Stimulated activated CD4-positive, alpha-beta T cell treated with anti-CD3 and anti-CD28 coated beads, Interleukin-1b, Interleukin-23, amount 100 ng/mL, for 4 hours (primary cell): ENCODE measurements around the gene OBP2B.
"Not testable (repeated sequence)": the region's sequence is repeated elsewhere in the genome, so short reads cannot be mapped to it uniquely, and the experiment has no call there.

Experiments used
- DNase-seq, 2 donors: peaks; one replicate each; pipeline ENCODE4 v3.0.0-alpha.2; 2020; ENCODE audit warnings: low read depth in 2 of 2

The OBP2B gene

DNA sequence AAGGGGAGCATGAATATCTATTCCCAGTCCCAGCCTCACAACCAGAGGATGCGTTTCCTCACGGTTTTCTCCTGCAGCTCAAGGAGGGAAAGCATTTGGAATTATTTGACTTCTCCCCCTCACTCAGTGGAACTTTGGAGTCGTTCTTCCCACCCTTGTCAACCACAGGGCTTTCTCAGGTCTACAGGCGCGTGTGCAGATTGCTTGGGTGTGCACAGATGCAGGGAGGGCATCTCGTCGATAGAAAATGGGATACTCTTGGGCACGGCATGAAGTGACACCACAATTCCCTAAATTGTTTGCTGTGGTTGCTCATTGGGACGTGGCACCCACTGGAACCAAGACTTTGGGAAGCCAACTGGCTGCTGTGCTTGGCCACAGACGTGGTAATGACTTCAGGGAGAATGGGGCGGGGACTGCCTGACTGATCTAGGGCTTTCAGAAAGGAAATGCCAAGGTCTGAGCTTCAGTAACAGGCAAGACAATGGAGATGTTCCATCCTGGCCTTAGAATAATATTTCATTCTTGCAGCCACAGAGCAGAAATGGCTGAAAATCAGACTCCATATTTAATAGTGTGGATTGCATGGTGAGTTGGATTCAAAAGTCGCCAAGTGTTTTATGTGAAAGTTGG is 12.2 kb upstream of the OBP2B start:
- no peak for DNase-seq

DNA sequence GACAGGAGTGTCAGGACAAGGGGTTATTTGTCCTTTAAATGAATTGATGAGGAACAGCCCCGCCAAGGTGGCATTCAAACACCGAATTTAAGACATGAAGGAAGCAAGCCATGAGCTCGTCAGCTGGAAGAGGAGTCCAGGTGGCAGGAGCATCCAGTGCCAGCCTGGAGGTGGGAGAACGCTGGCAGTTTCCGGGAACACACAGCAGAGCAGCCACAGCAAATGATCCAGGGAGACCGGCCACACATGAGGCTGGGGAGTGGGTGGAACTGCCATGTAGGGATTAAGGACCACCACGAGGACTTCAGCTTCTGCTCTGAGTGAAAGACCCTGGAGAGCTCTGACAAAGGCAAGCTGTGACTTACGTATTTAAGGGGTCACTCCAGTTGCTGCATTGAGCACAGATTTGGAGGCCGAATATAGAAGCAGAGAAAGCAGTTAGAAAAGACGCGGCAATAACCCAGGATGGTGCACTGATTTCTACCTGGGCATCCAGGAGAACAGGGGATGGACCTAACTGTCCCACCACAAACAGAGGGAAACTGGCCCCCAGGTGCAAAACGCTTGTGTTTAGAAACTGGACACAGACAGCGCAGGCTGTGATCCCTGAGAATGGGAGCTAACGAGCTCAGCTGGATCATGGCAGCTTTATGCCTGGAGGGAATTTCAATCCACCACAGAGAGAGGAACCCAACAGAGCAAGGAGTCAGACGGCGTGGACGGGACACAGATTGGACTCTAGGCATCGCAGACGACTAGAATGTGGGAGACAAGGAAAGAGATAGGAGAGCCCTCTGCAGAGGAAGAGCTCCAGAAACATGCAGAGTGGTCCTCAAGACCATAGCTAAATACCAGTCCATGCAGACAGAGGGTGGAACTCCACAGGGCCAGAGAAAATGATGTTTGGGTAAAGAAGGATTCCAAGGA is 9.3 kb upstream of the OBP2B start:
- not testable (repeated sequence) for DNase-seq

DNA sequence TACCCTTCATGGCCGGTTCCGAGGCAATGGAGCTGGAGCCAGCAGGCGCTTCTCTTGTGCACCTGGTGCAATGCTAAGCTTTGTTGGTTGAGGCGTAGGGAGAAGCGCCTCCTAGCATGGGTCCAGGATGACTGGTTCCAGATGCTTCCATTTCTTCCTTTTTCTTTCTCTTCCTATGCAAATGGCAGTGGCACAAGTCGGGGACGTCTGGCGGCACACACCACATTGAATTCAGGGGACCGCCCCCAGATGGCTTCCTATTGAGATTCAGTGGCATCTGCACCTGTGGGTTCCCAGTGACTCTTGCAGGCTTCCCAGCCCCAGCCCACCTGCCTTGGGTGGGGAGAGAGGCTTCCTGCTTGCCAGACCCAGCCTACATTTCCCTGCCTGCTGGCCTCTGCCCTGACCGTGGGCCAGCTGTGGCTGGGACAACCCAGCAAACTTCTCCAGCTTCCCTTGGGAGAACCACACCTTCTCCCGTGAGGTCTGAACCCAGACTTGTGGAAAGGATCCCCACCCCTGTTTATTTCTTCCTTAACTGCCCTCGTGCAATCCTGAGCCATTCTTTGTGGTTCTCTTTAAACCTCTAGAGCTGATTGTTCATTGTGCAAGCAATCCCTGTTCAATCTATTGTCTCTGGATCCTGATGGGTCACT is 8.4 kb upstream of the OBP2B start:
- DNase-seq = not testable (repeated sequence)

DNA sequence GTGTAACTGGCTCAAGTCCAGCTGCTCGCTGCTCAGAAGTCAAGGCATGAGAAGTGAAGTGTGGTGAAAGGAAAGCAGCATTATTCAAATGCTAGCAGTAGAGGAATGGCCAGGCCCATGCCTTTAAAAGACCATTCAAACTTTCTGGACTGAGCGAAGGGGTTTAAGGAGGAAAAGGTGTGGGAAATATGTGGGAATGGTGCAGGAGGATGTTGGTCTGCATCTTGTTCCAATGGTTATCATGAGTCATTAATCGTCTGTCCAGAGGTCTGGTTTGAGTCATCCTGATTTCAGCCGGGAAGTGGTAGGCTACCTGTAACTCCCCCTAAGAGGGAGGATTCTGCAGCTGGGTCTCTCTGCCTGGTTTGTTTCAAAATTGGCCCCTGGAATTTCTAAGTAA is 5.2 kb upstream of the OBP2B start:
- not testable (repeated sequence) for DNase-seq

DNA sequence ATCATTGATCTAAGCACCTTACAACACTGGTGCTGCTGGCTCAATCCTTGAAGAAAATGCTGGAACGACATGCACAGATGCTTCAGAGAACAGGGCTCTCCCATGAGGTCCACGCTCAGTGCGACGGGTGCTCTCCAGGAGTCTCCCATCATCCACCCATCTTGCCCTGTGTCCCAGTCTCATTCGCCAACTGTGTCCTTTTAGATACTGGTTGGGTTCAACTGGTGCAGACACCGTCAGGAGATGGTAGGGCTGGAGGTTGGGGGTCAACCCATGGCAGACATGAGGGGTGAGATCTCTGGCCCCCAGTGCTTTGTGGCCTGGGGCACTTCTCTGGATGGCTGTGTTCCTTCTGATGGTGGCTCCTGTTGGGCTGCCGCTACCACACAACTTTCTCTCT is 1.6 kb upstream of the OBP2B start:
- no peak for DNase-seq

DNA sequence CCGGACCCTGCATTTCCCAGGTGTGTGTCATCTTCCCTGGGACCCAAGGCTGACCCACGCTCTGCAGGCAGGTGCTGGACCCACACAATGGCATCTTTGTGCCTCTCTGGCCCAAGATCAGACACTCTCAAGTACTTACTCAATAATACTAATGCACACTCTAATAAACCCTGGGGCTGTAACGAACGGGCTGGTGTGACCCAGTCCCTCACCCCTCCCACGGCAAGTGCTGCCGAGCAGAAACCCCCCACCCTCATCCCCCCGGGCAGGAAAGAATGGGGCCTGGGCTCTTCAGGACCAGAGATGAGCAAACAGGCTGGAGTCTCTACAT is 1.1 kb upstream of the OBP2B start:
- DNase-seq = no peak

DNA sequence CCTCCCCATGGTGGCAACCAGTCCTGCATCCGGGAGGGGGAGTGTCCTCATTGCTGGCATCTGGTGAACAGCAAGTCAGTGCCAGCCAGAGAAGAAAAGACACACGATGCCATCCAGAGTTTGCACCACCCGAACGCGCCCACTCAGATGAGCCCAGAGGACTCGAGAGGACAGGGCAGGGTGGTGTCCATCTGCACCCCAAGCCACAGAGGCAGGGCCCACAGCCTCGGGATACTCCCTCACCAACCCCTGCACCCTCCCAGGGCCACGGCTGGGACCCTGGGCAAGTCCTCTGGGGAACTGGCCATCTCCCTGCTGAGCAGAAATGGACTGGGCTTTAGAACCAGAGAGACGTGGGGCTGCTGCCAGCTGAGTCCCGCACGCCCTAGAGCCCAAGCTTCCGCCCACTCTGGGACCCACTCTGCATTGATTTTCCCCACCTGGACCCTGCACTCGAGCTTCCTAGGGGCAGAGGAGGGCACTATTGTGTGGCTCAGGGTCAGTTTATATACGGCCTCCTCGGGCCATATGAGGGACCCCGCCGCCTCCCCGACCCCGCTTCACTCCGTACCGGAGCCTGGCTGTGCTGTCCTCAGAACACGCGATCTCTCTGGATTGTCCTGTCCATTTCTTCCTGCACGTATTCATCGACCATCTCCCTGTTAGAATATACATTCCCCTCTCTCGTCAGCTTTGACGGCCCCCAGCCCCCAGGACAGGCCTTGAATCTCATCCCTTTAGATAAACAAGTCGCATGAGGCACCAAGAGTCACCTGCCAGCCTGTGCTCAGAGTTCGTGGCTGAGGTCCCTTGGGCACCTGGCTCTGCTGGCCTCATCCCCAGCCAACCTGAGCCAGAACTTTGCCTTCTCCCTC is 514 bp upstream of the OBP2B start:
- not testable (repeated sequence) for DNase-seq

DNA sequence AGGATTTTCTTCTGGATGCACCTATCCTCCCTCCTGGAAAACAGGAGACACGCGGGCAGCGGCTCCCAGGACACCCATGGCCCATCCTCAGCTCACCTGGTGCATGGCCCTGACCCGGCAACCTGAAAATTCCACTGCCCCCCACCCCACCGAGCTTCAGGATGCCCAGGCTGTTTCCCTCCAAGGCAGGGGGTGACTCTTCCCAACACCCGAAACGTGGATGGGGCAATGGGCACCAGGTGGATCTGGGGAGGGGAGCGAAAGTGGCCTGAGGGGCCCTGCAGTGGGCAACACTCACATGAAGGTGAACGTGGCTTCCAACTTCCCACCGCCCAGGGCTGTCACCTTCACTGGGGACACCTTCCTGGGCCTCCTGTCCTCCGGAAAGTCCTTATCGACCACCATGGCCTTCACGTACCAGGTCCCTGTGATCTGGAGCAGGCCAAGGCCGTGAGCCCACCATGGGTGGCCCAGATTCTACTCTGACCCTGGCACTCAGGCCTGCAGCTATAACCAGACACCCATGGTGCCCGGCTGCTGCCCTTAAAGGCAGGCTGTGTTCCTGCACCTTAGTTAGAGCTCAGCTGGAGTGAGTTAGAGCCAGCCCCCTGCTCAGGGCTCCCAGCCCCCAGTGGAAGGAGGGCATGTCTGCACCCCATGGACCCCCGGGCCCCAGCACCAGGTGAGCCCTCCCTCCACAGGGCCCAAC is 725 bp downstream of the OBP2B start:
- DNase-seq = not testable (repeated sequence)

DNA sequence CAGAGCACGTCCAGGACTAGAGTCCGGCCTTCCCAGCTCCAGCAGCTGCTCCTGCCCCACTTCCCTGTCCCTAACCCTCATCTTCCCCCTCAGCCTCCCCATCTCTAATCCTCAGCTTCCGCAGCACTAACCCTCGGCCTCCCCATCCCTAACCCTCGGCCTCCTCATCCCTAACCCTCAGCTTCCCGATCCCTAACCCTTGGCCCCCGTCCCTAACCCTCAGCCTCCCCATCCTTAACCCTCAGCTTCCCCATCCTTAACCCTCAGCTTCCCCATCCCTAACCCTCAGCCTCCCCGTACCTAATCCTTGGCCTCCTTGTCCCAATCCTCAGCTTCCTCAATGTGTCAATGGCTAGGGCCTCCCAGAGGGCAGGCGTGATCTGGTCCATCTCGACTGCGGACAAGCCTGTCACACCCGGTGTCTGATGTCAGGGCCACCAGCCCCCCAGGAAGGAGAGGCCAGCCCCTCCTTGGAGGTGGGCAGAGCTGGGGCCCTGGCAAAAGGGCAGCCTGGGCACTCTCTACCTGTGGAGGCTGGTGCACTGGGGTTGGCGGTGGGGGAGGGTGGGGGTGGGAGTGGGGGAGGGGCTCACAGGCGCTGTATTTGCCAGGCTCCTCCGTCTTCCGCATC is 1.4 kb downstream of the OBP2B start:
- no peak for DNase-seq

DNA sequence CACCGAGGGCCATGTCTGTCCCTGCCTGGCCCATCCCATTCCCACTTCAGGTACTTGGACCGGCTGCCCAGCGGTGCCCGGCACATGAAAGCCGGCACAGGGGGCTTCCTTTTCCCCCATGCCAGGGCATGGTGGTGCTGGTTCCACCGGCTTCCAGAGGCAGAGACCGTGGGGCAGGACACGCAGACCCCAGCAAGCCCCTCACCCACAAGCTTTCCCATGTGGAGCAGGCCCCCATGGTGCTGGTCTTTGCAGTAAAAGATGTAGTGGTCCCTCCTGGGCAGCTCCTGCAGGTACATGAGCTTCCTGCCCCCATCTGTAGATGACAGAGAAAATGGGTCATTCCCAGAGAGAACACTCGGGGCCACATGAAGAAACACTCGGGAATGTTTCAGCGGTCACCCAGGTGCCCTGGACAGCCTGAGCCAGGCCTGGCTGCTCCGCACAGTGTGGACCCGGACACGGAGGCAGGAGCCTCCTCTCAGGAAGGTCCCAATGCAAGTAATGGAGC is 2.0 kb downstream of the OBP2B start:
- no peak for DNase-seq

DNA sequence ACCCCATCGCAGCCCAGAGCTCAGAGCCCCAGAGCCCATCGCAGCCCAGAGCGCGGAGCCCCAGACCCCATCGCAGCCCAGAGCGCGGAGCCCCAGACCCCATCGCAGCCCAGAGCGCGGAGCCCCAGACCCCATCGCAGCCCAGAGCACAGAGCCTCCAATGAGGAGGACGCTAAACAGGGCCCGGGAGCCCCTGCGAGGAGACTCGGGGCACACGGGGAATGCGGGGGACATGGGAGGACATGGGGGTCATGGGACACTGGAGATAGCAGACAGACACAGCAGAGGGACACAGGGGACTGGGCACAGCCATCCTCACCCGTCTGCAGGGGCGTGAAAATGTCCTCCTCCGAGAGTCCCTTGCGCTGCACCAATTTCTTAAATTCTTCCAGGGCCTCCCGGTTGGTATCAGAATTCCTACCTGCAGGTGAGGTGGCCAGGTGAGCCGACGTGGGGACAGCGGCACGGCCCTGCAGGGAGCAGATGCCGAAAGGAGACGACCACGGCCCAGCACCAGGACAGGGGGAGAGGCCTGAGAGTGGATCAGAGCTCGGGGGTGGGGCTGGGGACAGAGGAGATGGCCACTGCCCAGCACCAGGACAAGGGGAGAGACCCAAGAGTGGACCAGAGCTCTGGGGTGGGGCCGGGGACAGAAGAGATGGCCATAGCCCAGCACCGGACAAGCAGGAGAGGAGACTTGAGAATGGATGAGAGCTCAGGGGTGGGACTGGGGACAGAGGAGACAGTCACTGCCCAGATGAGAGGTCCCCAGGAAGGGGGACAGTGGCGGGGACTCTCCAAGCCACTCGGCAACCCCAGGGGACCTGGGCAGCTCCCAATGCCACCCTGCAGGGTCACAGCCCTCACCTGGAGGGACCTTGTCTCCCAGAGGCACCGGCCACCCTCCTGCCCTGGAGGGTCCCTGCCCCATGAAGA is 2.8 kb downstream of the OBP2B start:
- no peak for DNase-seq

DNA sequence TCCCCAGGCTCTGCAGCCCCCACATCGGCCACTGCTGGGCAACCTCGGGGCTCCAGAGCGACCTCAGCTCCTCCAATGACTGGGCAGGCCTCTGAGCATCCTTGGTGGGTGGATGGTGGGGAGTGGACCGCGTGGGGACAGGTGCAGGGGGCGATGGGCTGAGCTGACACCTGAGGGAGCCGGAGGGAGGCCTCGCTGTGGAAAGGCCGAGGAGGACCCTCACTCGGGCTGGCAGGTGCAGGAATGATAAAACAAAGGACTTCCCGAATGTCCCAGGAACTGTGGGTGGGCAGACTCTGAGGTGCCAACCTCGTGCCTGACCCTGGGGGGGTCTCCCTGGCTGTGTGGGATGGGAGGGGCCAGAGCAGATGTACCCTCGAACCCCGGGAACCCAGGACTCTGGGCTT is 3.6 kb downstream of the OBP2B start:
- DNase-seq = not testable (repeated sequence)

DNA sequence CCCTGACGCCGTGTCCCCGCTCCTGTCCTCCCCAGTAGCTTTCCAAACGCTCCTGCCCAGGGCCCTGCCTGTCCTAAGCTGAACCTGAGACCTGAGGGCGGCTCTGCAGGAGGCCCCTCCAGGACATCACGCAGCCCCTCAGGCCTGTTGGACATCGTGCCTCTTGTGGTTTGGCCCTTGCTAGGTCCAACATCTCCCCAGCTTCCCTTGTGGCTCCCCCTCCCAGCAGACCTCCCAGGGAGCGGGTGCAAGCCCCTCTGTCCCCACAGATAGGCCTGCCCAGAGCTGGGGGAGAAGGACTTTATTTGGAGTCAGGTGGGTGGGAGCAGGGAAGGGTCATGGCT is 4.1 kb downstream of the OBP2B start:
- DNase-seq = no peak

DNA sequence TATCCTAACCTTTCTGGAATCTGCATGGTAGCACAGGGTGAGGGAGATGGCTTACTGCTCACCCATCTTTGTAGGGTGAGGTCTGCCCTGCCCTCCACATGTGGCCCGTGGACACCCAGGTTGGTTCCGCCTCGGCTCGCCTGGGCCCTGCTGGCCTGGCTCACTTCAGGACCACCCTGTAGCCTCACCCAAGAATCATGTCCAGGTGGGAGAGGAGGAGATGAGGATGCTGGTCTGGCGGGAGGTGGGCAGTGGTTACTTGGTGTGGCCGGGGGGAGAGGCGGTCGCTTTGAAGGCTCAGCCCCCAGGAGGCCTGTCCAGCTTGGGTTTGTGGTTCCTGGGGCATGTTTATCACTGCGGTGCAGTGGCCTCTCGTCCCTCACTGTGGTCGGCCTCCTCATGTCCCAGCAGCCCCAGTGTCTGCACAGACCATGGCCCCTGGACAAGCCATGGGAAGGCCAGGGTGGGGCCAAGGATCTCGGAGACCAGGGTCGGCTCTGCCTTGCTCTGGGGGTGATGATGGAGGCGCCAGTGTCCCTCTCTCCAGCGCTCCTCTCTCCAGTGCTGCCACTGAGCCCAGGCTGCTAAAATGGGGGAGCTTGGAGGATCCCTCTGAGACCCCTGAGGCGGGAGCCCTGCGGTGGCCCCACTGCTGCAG is 4.6 kb downstream of the OBP2B start:
- DNase-seq = no peak

DNA sequence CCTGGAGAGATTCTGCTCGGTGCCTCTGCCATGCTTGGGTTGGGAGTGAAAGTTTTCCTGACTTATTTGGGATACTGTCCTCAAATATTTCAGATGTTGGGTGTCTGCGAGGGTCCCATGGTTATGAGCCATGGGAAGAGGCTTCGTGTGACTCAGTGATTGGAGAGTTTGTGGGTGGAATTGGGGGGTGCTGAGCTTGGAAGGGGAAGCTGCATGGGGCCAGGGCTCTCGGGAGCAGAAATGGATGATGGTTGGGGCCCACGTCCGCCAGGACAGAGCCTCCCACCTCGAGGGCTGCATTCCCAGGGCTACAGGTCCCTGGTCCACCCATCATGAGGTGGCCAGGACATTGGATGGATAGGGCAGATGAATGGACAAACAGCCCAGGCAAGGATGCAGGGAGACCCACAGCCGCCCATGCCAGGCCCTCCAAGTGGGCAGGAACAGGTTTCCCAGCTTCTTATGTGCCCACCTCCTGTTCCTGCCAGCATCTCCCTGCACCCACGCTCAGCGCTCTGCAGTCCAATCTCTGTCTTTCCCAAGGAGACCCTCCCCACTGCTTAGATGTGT is 5.5 kb downstream of the OBP2B start:
- DNase-seq = no peak

DNA sequence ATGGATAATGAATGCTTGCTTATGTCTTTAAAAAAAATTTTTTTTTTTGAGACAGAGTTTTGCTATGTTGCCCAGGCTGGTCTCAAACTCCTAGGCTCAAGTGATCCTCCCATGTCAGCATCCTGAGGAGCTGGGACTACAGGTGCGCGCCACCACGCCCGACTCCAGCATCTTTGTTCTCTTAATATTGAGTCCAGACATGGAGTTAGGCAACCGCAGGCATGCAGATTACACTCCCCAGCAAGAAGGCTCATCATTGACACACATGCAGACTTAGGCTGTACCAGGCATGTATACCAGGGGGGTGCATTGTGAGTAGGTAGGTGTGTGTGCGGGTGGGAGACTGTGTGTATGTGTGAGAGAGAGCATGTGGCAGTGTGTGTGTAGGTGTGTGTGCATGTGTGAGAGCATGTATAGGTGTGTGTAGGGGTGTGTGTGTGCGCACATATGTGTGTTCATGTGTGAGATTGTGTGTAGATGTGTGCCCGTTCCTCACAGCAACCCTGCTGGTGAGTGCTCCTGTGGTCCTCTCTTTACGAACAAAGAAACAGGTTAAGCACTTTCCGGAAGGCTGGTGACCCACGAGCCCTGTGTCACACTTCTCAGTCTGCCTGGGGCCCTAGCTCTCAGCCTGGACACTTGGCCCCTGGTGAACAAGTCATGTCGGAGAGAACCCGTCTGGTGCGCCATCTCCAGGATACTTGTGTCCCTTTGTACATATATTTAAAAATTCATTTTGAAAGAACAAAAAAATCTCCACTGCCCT is 6.2 kb downstream of the OBP2B start:
- no peak for DNase-seq

DNA sequence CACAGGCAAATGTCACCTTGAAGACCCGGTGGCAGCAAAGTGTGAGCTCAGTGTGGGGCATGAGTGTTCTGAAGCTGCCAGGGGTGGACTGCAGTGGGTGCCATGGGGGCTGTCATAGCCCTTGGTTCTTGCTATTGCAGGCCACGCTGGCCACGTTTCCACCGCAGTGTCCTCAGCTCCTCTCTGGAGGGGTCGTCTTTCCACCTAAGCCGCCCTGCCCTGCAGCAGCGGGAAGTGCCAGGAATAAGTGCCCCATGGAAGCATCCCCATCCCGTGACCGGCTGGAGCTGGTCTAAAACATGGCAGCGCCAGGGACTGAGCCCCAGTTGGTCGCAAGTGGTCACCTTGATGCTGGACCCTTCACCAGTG is 6.9 kb downstream of the OBP2B start:
- no peak for DNase-seq
